HG03060 (cell line): ENCODE results near the gene GPT2.
"Not testable (repeated sequence)": the region's sequence is repeated elsewhere in the genome, so short reads cannot be mapped to it uniquely, and the experiment has no call there.

ENCODE experiments used
- ATAC-seq: cut with Tn5 transposase; IDR thresholded peaks from one replicate; pipeline ENCODE4 v1.9.1; 2021; ENCODE audit warnings: low read depth, moderate number of reproducible peaks; ENCODE audit not compliant: unreplicated experiment

GPT2 gene

DNA sequence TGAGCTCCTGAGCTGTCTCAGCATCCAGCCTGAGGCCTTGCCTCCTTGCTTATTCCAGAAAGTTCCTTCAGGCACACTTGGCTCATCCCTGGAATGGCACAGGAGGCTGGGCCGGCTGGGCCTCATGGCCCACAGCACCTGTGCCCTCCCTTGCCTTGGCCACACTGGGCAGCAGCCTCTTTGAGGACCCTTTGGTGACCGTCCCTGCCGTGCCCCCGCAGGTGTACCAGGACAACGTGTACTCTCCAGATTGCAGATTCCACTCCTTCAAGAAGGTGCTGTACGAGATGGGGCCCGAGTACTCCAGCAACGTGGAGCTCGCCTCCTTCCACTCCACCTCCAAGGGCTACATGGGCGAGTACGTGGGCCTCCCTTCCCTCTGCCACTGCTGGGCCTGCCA lies 34.2 kb downstream of the GPT2 start:
- no peak for ATAC-seq

DNA sequence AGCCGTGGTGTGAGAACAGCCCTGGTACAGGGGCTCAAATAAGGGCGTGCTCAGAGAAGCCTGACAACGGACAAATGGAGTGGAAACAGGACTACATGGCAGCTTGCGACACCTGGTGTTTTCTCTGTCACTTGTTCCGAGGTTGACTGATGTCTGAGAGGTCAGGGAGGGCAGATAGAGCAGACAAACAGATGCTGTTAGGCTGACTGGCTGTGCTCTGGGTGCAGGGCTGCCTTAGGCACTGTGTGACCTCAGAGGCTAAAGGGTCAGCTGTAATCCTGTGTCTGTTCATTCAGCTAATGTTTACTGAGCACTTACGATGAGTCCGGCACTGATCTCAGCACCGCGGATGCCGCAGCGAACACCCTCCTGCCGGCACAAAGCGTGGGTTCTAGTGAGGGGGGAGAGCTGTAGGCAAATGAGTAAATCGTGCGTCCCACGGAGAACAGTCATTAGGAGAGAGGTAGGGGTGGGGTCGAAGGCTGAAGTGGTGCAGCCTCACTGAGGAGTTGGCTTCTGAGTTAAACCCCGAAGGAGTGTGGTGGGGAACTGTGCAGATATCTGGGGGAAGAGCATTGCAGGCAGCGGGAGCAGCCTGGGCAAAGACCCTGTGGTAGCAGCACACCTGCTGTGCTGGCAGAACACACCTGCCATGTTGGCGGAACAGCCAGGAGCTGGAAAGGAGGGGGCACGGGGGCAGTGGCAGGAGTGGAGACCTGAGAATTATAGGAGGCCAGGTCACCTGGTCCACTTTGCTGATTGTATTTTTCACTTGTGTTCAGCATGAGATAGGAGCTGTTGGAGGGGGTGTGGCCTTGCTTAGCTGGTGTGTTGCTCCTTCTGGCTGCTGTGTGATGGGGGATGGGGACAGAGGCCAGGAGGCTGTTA lies 35.0 kb downstream of the GPT2 start:
- ATAC-seq: peak; percentile 94

DNA sequence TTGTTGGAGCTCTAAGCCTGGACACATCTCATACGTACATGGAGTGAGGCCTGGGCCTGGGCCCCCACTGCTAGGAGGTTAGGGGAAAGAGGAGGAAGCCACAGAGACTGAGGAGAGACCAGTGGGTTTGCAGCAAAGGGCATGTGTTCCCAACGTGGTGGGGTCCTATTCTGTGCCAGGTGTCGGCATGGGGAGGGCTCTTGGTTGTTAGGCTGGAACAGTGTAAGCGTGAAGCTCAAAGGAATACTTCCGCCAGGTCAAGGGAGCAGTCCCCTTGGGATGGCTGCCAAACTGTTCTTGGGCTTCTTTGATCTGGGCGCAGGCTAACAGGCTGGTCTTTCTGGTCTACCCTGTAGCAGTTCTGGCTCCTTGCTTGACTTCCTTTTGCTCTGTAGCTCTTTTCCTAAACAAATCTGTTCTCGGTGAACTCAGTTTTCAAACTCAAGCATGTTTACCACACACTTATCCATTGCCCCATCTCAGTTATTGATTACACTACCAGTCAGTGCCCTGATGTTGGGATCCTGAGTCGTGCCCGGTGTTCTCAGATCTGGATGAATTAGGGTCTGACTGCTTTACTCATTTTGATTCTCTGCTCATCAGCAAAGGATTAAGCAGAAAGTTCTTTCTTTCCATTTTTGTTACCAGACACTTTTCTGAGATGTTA lies 36.4 kb downstream of the GPT2 start:
- ATAC-seq: no peak

DNA sequence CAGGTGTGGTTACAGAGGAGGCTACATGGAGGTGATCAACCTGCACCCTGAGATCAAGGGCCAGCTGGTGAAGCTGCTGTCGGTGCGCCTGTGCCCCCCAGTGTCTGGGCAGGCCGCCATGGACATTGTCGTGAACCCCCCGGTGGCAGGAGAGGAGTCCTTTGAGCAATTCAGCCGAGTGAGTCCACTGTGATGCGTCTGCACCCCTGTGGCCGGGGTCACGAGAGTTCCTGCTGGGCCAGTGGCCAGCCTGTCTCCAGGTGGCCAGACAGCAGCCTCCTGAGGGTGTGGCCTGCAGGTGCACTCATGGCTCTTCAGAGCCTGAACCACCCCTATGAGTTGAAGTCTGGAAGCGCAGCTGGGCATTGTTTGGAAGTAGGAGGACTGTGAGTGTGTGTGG lies 38.1 kb downstream of the GPT2 start:
- ATAC-seq: no peak

DNA sequence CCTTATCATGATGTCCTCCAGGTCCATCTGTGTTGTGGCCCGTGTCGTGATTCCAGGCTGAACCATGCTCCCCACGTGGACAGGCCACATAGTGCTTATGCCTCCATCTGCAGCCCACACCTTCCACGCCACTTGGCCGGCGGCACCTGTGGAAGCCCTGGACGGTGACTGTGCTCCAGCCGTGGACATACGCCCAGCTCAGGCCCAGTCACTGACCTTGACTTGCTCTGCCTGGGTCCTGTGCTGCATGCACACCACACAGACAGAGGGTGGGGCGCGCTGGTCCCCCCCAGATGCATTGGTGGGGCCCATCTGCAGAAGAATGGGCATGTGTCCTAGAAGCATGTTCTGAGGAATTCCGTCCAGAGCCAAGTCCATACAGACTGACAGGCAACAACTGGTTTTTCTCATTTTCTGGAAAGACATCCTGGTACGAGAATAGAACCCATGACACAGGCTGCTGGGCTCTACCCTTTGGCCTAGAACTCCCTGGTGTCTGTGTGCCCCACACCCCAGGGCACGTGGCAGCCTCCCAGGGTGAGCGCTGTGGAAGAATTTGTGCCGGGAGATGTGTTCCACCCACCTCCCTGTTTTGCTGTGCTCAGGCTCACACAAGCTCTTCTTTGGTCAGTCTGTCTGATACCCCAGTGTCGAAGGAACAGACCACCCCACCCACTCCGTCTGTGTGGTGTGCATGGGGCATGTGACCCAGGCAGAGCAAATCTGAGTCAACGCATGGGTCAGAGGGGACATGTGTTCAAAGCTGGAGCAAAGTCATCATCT lies 39.5 kb downstream of the GPT2 start:
- ATAC-seq: no peak

DNA sequence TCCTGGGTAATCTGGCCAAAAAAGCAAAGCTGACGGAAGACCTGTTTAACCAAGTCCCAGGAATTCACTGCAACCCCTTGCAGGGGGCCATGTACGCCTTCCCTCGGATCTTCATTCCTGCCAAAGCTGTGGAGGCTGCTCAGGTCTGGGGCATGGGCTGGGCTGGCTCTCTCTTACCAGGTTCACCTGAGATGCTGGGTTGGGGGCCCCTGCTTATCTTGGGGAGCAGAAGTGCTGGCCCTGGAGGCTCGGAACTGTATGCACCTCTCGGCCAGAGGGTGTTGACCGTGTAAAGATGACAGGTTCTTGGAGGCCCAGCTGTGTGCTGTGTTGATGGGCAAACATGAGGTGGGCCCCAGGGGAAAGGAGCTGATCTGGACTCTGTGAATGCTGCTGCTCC lies 40.2 kb downstream of the GPT2 start:
- no peak for ATAC-seq

DNA sequence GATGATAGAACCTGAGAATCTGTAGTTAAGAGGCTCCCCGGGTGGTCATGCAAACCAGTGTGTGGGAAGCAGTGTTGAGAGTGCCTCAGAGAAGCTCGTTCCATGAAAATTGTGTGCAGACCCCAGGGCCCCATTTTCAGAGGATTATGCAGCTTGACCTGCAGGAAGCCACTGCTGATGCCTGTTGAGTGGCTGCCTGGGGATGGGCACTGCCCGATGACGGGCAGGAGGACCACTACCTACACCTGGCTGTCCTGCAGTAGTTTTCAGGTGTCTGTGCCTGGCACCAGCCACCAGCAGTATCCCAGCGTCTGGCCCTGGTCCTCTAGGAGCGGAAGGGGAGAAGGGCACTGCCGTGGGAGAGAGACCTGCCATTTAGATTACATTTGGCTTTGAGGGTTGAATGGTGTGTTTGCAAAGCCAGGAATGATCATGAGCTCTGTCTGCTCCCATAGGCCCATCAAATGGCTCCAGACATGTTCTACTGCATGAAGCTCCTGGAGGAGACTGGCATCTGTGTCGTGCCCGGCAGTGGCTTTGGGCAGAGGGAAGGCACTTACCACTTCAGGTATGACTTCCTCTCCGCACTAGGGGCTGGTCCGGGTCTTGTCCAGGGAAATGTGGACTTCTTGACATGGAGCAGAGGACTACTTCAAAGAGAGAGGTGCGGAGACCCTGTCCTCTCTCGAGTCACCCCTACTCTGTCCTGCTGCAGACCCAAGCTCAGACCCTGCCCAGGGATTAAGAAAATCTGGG lies 42.5 kb downstream of the GPT2 start:
- ATAC-seq: no peak

DNA sequence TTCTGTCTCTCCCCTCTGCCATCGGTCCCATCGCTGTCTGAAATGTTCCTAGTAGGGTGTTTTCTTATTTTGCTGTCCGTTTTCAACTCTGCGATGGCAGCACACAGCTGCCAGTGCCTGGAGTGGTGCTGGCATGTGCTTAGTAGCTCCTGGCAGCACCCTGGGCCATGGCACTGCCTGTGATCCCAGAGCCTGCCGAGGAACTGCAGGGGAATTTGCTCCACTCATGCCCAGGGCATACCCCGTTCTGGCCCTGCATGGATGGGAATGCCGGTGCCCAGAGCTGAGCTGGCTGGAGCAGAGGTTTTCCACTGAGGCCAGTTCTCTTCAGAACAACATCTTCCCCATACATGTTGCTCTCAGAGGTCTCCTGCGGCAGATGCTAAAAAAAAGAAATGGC lies 43.1 kb downstream of the GPT2 start:
- ATAC-seq: no peak

DNA sequence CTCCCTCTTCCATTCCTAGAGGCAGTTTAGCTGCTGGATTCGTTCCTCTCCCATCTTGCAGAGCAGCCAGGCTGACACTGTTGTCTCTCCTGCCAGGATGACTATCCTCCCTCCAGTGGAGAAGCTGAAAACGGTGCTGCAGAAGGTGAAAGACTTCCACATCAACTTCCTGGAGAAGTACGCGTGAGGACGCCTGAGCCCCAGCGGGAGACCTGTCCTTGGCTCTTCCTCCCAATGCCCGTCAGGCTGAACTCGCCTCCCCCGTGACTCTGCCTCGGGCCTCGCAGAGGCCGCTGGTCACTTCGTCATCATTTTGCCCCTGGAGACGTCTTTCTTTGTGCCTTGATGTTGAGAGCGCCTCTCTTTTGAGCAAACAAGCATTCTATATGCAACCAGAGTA lies 44.6 kb downstream of the GPT2 start:
- ATAC-seq: no peak

DNA sequence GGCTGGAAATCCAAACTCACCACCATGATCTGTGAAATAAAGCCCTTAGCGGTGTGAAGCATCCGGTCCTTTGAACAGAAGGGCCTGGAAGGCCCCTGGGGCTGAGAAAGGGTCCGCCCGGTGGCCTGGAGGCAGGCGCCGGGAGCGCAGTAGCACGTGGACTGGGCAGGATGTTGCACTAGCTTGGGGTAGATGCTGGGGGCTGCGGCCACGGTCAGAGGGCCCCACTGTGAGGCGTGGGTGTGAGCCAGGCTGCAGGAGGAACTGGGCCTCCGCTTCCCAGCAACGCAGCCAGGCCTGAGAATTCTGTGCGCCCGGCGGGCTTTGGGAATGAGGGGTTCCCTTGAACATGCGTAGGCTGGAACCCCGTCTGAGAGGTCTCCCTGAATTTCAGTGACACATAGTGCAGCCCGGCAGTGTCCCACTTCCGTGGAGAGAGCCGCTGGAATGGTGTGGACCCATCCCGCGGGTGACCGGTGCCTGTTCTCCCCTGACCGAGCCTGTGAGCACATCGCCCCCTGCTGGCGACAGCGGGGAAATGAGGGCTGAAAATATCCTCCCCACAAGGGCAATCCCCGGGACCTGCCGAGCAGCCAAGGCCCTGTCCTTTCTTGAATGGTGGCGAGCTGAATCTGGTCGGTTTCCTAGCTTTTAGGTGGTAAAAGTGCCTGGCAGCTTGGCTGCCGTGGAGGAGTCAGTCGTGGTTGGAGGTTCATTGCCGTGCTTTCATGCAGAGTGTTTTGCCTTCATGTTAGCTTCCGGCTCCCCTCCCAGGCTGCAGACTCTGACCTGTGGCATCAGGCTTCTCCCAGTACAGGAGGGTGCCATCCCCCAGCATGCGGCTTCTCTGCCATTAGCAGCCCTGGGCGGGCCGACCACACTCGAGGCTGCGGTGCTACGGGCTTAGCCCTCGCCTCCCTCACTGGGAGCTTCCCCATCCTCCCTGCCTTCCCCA lies 45.5 kb downstream of the GPT2 start:
- no peak for ATAC-seq

DNA sequence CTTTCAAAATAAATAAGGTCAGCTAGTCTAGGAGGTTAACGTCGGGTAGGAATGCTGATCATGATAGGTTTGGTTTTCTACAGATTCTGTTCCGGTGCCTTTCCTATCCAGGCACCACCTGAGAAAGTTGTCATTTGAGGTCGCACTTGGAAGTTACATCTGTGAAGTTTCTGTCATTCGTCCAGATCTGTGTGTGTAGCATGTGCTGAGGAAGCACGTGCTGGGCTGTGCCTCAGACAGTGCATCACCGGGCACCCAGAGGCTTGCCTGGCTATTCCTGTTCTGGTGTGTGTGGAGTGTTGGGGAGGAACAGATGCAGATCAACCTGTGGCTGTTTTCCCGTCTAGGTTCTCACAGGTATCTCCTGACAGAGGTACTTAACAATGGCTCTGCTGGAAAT lies 46.7 kb downstream of the GPT2 start:
- no peak for ATAC-seq

DNA sequence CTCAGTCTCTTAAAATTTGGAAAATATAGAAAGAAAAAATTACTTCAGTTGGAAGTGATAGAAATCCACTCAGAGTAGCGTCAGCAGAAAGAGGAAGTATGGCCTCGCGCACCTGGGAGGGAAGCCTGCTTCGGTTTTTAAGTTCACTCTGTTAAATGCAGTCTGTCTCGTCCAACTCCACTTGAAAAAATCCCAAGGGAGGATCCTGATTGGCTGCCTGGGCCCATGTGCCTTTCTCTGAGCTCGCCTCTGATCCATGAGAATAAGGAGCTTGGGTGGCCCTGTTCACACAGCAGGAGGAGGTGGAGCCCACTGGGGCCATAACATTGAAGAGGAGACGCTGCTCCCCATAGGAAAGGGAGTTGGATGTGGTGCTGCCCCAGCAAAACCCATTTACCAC lies 48.6 kb downstream of the GPT2 start:
- ATAC-seq: no peak

DNA sequence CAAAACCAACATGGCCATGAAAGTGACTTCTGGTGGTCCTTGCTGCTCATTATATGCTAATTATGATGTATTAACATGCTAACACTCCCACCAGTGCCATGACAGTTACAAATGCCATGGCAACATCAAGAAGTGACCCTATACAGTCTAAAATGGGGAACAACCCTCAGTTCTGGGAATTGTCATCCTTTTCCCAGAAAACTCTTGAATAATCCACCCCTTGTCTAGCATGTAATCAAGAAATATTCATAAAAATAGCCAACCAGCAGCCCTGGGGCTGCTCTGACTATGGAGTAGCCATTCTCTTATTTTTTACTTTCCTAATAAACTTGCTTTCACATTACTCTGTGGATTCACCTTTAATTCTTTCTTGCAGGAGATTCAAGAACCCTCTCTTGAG lies 53.4 kb downstream of the GPT2 start:
- ATAC-seq: no peak

DNA sequence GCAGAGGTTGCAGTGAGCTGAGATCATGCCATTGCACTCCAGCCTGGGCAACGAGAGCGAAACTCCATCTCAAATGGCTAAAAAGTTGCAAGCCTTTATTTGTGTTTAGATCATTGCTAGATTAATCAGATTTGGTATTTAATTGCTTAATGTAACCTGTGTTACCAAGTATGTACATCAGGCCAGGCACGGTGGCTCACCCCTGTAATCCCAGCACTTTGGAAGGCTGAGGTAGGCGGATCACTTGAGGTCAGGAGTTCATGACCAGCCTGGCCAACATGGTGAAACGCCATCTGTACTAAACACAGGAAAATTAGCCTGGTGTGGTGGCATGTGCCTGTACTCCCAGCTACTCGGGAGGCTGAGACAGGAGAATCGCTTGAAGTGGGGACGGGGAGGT lies 60.6 kb downstream of the GPT2 start:
- ATAC-seq: not testable (repeated sequence)

DNA sequence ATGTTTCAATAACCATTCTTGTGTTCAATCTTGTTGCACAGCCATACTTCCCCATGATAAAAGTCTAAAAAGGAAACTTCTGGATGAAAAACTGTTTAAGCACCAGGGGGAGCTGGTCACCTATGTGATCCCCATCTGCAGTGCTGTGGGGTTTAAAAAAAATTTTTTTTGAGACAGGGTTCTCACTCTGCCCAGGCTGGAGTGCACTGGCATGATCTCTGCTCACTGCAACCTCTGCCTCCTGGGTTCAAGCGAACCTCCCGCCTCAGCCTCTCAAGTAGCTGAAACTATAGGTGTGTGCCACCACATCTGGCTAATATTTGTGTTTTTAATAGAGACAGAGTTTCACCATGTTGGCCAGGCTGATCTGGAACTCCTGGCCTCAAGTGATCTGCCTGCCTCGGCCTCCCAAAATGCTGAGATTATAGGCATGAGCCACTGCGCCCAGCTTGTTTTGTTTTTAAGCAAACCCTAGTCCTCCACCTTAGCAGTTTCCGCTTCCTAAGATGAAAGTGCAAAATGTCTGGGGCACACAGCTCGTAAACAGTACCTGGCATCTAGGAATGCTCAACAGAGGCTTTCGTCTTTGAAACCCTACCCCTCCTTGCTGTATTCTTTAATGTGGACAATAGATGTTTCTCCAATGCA lies 63.9 kb downstream of the GPT2 start:
- no peak for ATAC-seq

DNA sequence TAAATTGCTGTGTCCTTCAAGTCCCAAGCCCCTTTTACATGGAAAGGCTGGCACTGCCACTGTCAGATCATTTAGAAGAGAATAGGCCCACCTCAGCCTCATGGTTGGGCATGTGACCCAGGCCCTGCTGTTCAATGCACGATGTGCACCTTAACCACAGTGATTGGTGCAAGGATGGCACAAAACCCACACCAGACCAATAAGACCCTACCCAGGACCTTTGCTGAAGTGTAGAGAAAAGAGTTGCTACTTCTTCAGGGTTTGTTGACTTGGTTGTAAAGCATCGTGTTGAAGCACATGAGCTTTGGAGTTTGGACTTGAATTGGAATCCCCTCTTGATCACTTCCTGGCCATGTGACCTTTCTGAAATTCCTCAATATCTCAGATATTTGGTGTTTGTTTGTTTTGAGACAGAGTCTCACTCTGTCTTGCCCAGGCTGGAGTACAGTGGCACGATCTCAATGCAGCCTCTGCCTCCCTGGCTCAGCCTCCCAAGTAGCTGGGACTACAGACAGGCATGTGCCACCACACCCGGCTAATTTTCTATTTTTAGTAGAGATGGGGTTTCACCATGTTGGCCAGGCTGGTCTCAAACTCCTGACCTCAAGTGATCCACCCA lies 64.5 kb downstream of the GPT2 start:
- no peak for ATAC-seq

DNA sequence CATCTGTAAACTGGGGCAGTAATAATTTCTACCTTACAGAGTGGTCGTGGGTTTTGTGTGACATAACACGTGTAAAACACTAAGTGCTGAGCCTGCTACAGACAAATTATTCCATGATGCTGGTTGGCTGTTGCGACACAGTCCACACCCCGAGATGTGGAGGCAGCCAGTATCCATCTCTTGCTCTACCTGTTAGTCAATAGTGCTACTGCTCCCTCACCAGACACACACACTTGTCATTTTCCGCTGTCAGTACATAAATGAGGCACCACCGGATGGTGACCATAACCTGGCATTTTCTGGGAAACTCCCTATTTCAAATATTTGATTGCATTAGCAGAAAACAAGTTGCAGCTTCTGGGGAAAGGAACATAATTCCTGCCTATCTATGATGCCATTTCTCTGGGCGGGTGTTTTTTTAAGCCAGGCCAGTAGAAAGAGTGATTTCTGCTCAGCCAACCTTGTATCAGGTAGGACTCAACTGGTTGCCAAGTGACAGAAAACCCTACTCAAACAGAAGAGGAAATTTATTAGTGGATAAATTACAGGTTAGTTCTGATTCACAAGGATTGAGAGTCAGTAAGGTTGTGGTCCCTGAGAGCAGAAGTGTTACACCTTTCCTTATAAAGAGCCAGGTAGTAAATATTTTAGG lies 65.2 kb downstream of the GPT2 start:
- no peak for ATAC-seq

DNA sequence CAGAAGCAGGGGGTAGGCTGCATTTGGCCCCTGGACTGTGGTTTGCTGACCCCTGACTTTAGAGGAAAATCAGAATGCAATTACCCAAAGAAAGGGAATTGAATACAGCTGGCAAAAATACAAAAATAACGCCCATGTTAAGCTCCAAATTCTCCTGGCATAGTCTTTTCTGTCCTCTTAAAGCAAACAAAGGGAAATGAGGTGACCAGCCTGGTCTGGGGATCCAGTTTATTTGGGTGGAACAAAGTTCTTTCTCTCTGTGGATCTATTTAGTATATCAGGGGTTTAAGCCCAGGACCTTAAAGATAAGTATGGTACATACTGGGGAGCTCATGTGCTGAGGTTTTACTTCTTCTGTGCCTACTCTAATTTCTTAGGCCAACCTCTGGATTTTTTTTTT lies 65.8 kb downstream of the GPT2 start:
- no peak for ATAC-seq
